HG02588 (cell line): ENCODE data around the gene ACTRT3.

Experiments
- ATAC-seq: cut with Tn5 transposase; IDR thresholded peaks from one replicate; pipeline ENCODE4 v1.9.1; 2021; ENCODE audit warnings: mild to moderate bottlenecking, moderate library complexity; ENCODE audit not compliant: unreplicated experiment

ACTRT3 gene

GRCh38 chr3:169769287-169770181 lies at the start of gene ACTRT3:
ACTRT3 (minus strand) TSS chr3:169769561; CDS start chr3:169769520, 41 bp downstream.
- ATAC-seq = peak; percentile 26

GRCh38 chr3:169818316-169818715 lies 49.0 kb upstream of the ACTRT3 start:
- no peak for ATAC-seq

DNA sequence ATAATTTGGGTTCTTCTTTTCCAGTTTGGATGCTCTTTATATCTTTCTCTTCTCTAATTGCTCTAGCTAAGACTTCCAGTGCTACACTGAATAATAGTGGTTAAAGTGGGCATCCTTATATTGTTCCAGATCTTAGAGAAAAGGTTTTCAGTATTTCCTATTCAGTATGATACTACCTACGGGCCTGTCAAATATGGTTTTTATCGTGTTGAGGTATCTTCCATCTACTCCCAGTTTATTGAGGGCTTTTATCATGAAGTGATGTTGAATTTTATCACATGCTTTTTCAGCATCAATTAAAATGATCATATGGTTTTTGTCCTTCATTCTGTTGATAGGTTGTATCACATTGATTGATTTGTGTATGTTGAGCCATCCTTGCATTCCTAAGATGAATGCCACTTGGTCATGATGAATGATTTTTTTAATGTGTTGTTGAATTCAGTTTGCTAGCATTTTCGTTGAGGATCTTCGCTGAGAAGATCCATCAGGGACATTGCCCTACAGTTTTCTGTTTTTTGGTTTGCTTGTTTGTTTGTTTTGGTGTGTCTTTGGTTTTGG lies 46.3 kb upstream of the ACTRT3 start:
- ATAC-seq = no peak

- ATAC-seq = peak; percentile 84
Observed at GRCh38 chr3:169813757-169814517, 44.6 kb upstream of the ACTRT3 start.

DNA sequence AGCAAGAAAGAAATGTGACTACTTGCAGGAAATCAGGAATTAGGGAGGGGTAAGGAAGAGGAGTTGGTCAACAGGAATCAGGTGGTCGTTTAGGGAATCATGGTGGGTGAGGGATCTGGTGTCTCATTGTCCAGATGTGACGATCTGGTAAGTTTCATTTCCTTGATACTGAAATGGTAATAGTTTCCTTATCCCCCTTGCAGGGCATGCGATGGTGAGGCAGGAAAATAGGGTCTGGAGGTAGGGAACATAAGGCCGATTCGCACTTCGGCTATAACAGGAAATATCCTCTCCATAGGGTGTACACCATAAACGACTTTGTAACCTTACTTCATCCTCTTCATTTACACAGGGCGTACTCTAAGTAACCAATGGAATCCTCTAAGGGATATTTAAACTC lies 43.9 kb upstream of the ACTRT3 start:
- no peak for ATAC-seq

GRCh38 chr3:169812332-169813235 lies 43.2 kb upstream of the ACTRT3 start, which contains the start of the genes LRRC34 and LRRIQ4:
LRRC34 (minus strand) TSS chr3:169812904; CDS start chr3:169812548, 356 bp downstream.
LRRIQ4 (plus strand) TSS chr3:169812870; CDS start chr3:169821922, 9,052 bp downstream.
- ATAC-seq = peak; percentile 72

DNA sequence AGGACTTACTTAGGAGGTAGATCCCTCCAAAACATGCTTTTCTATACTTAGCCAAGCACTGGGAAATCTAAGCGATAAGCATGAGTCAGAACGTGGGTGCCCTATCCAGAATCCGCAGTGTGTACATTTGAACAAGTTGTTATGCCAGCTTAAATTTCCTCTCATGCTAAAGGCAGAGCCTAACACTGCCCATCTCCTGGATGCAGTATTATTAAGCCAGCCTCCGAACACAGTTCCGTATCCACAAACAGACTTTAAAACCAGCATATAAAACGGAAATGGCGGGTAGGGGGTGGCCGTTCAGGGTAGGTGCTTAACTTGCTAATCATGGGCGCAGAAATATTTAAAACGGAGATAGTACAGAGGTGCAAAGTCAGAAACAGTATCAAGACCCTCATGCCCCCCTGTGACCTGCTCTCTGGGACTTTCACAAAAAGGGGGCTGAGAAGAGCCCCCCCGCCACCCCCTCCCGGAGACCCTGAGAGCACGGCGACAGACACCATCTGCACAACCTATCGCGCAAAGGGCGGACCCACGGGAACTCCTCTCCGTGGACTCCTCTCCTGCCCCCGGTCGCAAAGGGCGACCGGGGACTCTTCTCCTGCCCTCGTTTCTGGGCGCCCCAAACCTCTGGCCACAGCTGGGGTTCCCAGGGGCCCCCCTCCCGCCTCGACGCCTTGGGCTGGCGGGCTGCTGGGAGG lies 42.4 kb upstream of the ACTRT3 start:
- ATAC-seq = peak; percentile 3

- no peak for ATAC-seq
Observed at GRCh38 chr3:169809230-169809795, 40.0 kb upstream of the ACTRT3 start.

GRCh38 chr3:169804681-169805080 lies 35.3 kb upstream of the ACTRT3 start:
- ATAC-seq = no peak

- no peak for ATAC-seq
Observed at GRCh38 chr3:169792359-169792758, 23.0 kb upstream of the ACTRT3 start.

DNA sequence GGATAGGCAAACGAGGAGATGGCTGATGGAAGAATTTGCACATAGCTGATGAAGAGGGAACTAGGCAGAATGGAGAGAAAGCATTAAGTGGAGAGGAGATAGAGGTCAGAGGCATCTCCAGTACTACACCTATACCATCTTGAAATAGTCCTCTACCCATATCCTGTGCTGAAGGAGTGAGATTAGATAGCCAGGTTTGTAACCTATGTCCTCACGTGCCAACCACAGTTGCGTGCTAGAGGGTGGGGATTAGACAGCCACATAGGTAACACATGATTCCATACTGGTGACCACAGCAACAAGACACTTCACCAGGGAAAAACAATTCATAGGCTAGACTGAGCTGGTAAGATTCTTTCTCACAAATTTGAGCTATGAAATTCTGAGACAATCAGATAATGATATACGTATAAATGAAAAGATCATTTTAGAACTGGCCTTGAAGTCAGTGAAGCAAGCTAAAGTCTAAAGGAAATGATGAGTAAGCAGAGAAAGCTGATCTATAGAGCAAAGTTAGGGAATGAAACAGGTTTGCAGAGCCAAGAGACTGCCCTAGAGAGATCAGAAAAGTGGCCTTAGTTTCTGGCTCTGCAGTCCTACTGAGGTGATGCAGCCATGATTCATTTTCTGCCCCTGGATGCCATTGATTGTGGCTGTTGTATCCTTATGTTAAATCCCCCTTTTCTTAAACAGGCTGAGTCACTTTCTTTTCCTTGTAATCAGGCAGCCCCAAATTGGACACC lies 21.5 kb upstream of the ACTRT3 start:
- no peak for ATAC-seq

GRCh38 chr3:169790219-169790618 lies 20.9 kb upstream of the ACTRT3 start:
- no peak for ATAC-seq

- no peak for ATAC-seq
Observed at GRCh38 chr3:169787791-169788190, 18.4 kb upstream of the ACTRT3 start.

DNA sequence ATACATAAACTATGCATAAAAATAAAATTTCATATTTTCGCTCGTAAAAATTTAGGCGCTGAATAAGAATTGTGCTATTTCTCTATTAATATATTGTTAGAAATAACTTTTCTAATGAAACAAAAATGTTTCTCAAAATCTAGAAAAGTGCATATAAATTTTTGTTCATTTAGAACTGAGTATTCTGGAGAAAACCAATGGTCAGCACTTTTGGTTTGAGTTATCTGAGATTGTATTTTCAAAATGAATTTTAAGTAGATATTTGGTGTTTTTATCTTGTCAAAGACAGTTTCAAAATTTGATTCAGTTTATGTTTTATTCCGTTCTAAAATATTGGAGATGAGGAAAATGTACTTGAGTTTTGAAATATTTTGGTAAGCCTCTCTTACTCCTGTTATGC lies 17.8 kb upstream of the ACTRT3 start:
- ATAC-seq = no peak

- no peak for ATAC-seq
Observed at GRCh38 chr3:169781209-169781855, 12.0 kb upstream of the ACTRT3 start.

DNA sequence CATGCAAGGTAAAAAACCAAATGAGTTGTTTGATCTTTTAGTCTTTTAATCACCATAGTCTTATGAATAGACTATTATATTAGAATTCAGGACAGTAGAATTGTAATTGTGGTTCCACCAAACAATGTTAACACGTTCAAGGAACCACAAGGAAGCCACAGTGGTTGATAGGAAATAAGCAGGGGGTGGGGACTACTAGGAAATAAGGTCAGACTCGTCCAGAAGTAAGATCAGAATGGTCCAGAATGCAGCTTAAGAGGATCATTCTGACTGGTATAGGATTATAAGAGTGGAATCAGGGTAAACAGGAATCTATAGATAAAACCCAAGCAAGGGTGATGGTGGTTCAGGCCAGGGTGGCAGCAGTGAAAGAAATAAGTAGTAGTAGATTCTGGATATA lies 11.4 kb upstream of the ACTRT3 start:
- ATAC-seq = no peak

DNA sequence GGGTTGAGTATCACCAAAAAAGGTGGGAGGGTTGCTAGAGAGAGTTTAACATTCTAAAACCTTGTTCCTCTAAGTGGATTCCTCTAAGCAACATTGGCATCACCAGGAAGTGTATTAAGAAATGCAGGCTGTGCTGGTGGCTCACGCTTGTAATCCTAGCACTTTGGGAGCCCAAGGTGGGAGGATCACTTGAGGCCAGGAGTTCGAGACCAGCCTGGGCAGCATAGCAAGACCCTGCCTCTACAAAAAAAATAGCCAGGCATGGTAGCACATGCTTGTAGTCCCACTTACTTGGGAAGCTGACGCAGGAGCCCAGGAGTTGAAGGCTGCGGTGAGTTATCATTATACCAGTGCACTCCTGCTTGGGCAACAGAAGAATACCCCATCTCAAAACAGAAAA lies 8.5 kb upstream of the ACTRT3 start:
- no peak for ATAC-seq

- no peak for ATAC-seq
Observed at GRCh38 chr3:169774186-169774585, 4.8 kb upstream of the ACTRT3 start.
